22Rv1 (cell line): ENCODE results near the gene NCKAP5.

Source experiments
- CTCF ChIP-seq: fragments of 450-650 bp; IDR thresholded peaks from 2 replicates; pipeline ENCODE4 v1.5.1; 2017; ENCODE audit warnings: mild to moderate bottlenecking
- ZFX ChIP-seq: fragments of 450-650 bp; IDR thresholded peaks from 2 replicates; pipeline ENCODE4 v1.6.1; 2017; ENCODE audit warnings: antibody characterized with exemption, borderline replicate concordance

- TF ChIP-seq CTCF (no peak), ZFX (no peak)
These were observed 424.6 kb downstream of the NCKAP5 start for GRCh38 chr2:133143645-133144044.
